GM13976 (cell line): ENCODE data around the gene MAML1.

ENCODE experiments used
- DNase-seq: peaks from one replicate; pipeline ENCODE4 v3.0.0; 2012; ENCODE audit warnings: low spot score
- in situ Hi-C: fragments of 300-500 bp; cut with MboI; formaldehyde crosslinking; loops from one replicate; pipeline ENCODE4 v1.12.0; 2022; ENCODE audit warnings: low sequenced_read_pairs, mixed read lengths, inconsistent platforms; ENCODE audit not compliant: unreplicated experiment
- TF ChIP-seq, protein P1 (sequence below): IDR thresholded peaks from 2 replicates; pipeline ENCODE4 v1.5.1; 2012; ENCODE audit warnings: borderline replicate concordance, mild to moderate bottlenecking; ENCODE audit not compliant: insufficient read depth; ENCODE audit errors: extremely low read depth, missing control alignments, control extremely low read depth

MAML1 gene

DNA sequence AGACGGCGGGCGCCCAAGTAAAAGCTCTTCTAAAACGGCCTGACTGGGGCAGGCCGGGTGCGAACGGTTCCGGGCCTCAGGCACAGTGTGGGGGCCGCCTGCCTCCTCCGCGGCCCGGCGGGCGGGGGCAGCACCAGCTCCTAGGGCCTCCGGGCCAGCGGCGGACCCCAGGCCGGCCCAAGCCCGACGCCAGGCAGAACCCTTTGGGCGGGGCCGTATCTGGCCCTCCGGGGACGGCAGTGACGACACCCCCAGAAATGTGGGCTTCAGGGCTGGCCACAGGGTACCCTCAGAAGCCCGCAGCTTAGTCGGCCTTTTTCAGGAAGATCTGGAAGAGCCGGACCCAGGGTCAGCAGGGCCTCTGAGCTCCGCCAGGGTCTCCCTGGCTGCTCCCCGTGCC lies 65.1 kb downstream of the MAML1 start:
- in situ Hi-C loops, result no loop called here
- TF ChIP-seq, protein P1, sequence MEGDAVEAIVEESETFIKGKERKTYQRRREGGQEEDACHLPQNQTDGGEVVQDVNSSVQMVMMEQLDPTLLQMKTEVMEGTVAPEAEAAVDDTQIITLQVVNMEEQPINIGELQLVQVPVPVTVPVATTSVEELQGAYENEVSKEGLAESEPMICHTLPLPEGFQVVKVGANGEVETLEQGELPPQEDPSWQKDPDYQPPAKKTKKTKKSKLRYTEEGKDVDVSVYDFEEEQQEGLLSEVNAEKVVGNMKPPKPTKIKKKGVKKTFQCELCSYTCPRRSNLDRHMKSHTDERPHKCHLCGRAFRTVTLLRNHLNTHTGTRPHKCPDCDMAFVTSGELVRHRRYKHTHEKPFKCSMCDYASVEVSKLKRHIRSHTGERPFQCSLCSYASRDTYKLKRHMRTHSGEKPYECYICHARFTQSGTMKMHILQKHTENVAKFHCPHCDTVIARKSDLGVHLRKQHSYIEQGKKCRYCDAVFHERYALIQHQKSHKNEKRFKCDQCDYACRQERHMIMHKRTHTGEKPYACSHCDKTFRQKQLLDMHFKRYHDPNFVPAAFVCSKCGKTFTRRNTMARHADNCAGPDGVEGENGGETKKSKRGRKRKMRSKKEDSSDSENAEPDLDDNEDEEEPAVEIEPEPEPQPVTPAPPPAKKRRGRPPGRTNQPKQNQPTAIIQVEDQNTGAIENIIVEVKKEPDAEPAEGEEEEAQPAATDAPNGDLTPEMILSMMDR, result no peak
- DNase-seq, result no peak

DNA sequence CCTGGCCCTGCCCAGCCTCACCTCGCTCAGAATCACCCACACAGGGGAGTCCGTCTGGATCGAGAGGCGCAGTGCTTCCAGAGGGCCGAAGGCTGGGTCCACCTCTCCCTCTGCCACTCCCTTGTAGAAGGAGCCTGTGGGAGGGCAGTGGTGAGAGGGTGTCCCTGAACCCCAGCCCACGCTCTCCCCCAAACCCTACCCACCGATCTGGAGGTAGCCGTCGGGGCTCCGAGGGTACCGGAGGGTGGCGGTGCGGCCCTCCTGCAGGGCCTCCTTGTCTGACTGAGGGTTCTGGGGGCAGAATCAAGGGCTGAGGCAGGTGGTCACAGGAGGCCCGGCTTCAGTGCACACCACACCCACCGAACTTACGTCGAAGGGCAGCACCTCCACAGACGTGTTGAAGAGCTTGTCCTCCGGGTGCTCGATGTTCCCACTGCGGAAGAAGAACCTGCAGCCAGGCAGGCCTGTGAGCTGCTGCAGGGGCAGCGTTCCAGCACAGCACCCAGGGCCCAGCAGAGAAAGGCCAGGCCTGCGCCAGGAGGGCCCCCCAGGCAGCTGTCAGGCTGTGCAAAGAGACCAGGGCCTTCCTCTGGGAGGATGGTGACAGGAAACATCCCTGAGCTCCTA lies 65.6 kb downstream of the MAML1 start:
- in situ Hi-C loops, result no loop called here
- TF ChIP-seq, protein P1, result no peak
- no peak for DNase-seq

DNA sequence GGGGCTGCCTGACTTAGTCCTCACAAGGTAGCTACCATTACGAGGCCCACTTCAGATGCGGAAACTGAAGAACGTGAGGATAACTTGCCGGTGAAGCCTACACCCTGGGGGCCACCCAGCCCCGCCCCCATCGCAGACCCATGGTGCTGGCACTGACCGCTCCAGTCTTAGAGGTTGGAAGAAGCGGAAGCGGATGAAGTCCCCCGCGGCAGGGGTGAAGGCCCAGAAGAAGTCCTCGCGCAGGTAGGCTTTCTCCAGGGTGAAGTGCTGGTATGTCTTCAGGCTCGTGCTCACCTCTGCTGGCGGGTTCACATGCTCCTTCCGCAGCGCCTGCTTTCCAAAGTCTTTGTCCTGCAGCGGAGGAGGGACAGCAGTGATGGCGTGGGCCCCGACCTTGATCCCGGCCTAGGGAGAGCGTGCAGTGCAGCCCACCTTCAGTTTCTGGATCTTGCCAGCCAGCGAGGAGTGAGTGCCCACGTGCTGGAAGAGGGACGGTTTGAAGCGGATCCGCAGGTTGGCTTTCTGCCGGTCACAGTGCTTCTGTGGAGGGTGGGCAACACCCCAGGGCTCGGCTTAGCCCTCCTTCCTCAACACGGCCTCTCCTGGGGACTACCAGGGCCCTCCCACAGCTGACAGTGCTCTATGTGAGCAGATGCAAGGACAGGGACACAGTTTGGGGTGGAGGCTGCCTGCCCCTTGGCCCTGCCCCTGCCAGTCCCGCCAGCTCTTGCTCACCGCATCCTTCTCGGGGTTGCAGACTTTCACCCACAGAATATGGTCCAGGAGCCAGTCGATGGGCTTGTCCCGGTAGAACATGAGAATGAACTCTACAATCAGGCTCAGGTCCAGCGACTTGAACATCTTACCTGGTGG lies 66.4 kb downstream of the MAML1 start:
- no peak for DNase-seq
- TF ChIP-seq, protein P1, result no peak
- in situ Hi-C loops, result no loop called here

DNA sequence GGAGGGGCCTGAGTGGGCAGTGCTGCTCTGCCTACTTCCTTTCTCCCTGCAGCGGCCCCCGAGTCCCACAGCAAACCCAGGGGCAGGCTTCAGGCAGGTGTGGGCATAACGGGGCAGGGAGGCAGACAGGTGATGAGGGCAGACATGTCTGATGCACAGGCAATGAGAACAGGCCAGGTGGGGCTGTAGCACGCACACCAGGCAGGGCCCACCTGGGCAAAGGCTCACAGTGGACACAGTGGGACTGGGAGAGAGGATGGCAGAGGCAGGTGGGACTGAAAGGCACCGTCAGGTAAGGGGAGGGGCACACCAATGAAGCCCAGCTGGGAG lies 67.0 kb downstream of the MAML1 start:
- in situ Hi-C loops, result no loop called here
- TF ChIP-seq, protein P1, result no peak
- no peak for DNase-seq

DNA sequence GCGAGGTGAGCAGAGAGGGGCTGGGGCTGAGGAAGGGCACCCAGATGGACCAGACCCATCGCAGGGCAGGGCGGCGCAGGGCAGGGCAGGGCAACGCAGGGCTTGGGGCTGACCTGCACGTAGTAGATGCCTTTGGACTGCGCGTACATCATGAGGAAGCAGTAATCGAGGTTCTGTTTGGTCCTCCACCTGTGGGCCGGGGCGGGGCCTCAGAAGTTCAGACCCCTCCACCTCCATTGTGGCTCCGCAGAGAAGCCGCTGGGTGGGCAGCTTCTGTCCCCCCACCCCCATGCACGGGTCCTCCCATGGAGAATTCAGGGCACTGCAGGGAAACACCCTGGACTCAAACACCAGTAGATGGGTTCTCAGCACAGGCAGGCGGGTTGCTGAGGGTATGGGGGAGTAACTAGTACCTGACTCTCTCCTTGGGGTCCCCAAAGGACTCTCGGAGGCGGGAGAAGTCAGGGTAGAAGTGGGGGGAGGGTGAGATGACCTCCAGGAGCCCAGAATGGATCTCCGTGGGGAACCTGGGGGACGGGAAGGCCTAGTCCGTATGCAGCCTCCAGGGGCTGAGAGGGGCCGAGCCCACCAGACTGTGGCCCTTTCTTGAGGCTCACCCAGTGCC lies 67.6 kb downstream of the MAML1 start:
- DNase-seq, result no peak
- TF ChIP-seq, protein P1, result no peak
- in situ Hi-C loops, result no loop called here

DNA sequence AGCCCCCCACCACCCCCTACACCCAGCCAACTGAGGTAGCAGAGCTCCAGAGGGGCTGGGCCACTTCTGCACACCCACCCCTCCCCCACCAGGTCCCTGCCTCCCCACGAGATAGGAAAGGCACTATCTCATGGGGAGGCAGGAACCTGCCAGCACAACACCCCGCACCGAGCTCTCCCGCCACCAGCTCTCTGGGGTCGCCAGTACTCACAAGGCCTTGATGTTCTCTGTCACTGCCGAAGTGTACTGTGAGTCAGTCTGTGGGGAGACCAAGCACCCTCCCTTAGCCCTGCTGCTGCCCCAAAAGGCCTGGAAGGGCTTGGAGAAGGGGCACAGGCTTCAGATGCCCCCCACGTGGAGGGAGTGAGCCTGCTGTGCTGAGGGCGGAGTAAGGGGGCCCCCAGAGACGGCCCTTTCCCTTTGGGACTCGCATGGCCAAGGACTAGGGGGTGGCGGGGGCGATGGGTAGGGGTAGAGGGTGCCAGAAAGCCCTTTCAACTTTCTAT lies 68.1 kb downstream of the MAML1 start:
- no peak for DNase-seq
- TF ChIP-seq, protein P1, result no peak
- in situ Hi-C loops, result no loop called here
